SH-SY5Y (cell line): Measurements from ENCODE around the gene PLP2.

Source experiments
- GATA2 ChIP-seq: IDR thresholded peaks from 2 replicates; pipeline ENCODE4 v1.6.1; 2011; ENCODE audit warnings: mild to moderate bottlenecking, low read depth, low read length
- GATA3 ChIP-seq: IDR thresholded peaks from 2 replicates; pipeline ENCODE4 v1.6.1; 2011; ENCODE audit warnings: low read depth, mild to moderate bottlenecking, low read length, moderate library complexity

DNA sequence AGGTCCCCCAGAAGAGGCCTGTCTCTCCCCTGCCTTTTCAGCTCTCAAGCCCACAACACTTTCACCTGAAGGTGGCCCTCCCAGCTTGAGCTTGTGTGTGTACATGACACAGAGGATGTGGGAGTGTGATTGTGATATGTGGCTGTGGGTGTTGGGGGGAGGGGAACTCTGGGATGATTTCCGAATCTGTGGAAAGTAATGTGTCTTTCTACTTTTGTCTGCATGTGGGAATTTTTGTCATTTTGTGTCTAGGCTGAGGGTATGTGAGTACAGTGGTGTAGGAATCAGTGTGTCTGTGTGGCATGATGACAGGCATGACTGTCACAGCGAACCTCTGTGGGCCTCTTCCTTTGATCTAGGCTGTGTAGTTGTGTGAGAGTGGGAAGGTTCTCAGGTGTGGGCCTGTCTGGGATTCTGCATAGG, 21.9 kb downstream of the PLP2 start:
- no peak for TF ChIP-seq GATA3
- TF ChIP-seq GATA2 = no peak
